Keratinocyte (primary cell): Measurements from ENCODE around the gene NRROS. TPM values are rescaled to one million over a fixed set of nuclear protein-coding genes. Genes with fewer than 3 reads are reported as not detected.

Source experiments
- DNase-seq: peaks from one replicate; pipeline ENCODE4 v3.0.0-alpha.2; 2011; ENCODE audit warnings: low read depth, missing footprints, low spot score
- FAIRE-seq: peaks from 2 replicates; lab custom pipeline; 2011; peaks lifted over from hg19 to GRCh38; lab: Jason Lieb, UNC
- H2AFZ ChIP-seq: 2 replicates; pipeline ENCODE4 v1.6.0; 2012; ENCODE audit warnings: low read length, control low read depth, inconsistent platforms; ENCODE audit not compliant: control insufficient read depth
- H3K27ac ChIP-seq: 2 replicates; pipeline ENCODE4 v1.5.1; 2011; ENCODE audit warnings: low read length; ENCODE audit not compliant: control insufficient read depth, insufficient read depth
- H3K27me3 ChIP-seq: 3 replicates; pipeline ENCODE4 v1.6.0; 2011; ENCODE audit warnings: low read length; ENCODE audit not compliant: control insufficient read depth, insufficient read depth; ENCODE audit errors: extremely low read depth
- H3K36me3 ChIP-seq, 2 experiments: 2 replicates in 1 of 2; 3 replicates in 1 of 2; pipeline ENCODE4 v1.5.1; 2011; ENCODE audit warnings: low read length in 2 of 2, mild to moderate bottlenecking in 1 of 2; ENCODE audit not compliant: control insufficient read depth in 2 of 2, insufficient read depth in 2 of 2; ENCODE audit errors: extremely low read depth in 1 of 2
- H3K4me1 ChIP-seq: 3 replicates; pipeline ENCODE4 v1.5.1; 2011; ENCODE audit warnings: low read length; ENCODE audit not compliant: control insufficient read depth, insufficient read depth; ENCODE audit errors: extremely low read depth
- H3K4me2 ChIP-seq: 3 replicates; pipeline ENCODE4 v1.6.0; 2011; ENCODE audit warnings: low read depth, low read length; ENCODE audit not compliant: control insufficient read depth, insufficient read depth; ENCODE audit errors: extremely low read depth
- H3K4me3 ChIP-seq, 3 experiments: fragments of 200-600 bp in 1 of 3; sonication (generic) in 1 of 3; 2 replicates in 2 of 3; 3 replicates in 1 of 3; pipeline ENCODE4 v1.5.1; 2011 to 2016; ENCODE audit warnings: low read length in 3 of 3, mild to moderate bottlenecking in 3 of 3, control low read depth in 2 of 3, inconsistent platforms in 1 of 3, low read depth in 1 of 3, mixed read lengths in 1 of 3, mixed run types in 1 of 3, moderate library complexity in 1 of 3; ENCODE audit not compliant: control insufficient read depth in 2 of 3, insufficient read depth in 2 of 3; ENCODE audit errors: extremely low read depth in 1 of 3
- H3K79me2 ChIP-seq: 2 replicates; pipeline ENCODE4 v1.6.0; 2012; ENCODE audit warnings: low read length; ENCODE audit not compliant: control insufficient read depth, insufficient read depth
- H3K9ac ChIP-seq: 3 replicates; pipeline ENCODE4 v1.6.0; 2011; ENCODE audit warnings: low read length; ENCODE audit not compliant: control insufficient read depth, insufficient read depth; ENCODE audit errors: extremely low read depth
- H3K9me1 ChIP-seq: 3 replicates; pipeline ENCODE4 v1.6.0; 2011; ENCODE audit warnings: low read length; ENCODE audit not compliant: control insufficient read depth, insufficient read depth; ENCODE audit errors: extremely low read depth
- H3K9me3 ChIP-seq: 2 replicates; pipeline ENCODE4 v1.5.1; 2012; ENCODE audit warnings: low read depth, low read length; ENCODE audit not compliant: control insufficient read depth
- H4K20me1 ChIP-seq: 3 replicates; pipeline ENCODE4 v1.6.0; 2011; ENCODE audit warnings: low read length; ENCODE audit not compliant: control insufficient read depth, insufficient read depth; ENCODE audit errors: extremely low read depth
- CTCF ChIP-seq, 3 experiments: IDR thresholded peaks in 1 of 3; conservative IDR thresholded peaks in 1 of 3; optimal IDR thresholded peaks in 1 of 3; 2 replicates in 2 of 3; 3 replicates in 1 of 3; pipeline versions ENCODE3 to v1.5.1; 2011; ENCODE audit warnings: low read length in 3 of 3, mild to moderate bottlenecking in 3 of 3, moderate library complexity in 2 of 3, control low read depth in 1 of 3, inconsistent platforms in 1 of 3; ENCODE audit not compliant: insufficient read depth in 2 of 3; ENCODE audit errors: extremely low read depth in 1 of 3
- EZH2 ChIP-seq: IDR thresholded peaks from one replicate; pipeline ENCODE4 v1.6.1; 2012; ENCODE audit warnings: inconsistent platforms, mild to moderate bottlenecking, low read length, moderate library complexity
- dilution Hi-C: fragments of 300-500 bp; cut with MboI; formaldehyde crosslinking; loops from one replicate; pipeline ENCODE4 v1.7.0; 2020; ENCODE audit warnings: low sequenced_read_pairs; ENCODE audit not compliant: extremely low pct_ligation_motif_present
- polyA plus RNA-seq, 5 experiments: library from polyadenylated mRNA; depleted of rRNA in 3 of 5; stranded (reverse) in 3 of 5; stranded (forward) in 1 of 5; unstranded in 1 of 5; fragments of >200 nt; gene quantifications; 1 replicate in 1 of 5; 2 replicates in 3 of 5; 3 replicates in 1 of 5; pipeline versions ENCODE4 v1.2.1 to v1.2.3, GENCODE V29; 2011 to 2012; ENCODE audit warnings: missing spikeins in 2 of 5, low read depth in 1 of 5, low replicate concordance in 1 of 5

The NRROS gene
- polyA plus RNA-seq, 1 donor (not counting 4 experiments of a cell fraction or from before 2014, with no cell fraction given): 0.03 TPM

DNA sequence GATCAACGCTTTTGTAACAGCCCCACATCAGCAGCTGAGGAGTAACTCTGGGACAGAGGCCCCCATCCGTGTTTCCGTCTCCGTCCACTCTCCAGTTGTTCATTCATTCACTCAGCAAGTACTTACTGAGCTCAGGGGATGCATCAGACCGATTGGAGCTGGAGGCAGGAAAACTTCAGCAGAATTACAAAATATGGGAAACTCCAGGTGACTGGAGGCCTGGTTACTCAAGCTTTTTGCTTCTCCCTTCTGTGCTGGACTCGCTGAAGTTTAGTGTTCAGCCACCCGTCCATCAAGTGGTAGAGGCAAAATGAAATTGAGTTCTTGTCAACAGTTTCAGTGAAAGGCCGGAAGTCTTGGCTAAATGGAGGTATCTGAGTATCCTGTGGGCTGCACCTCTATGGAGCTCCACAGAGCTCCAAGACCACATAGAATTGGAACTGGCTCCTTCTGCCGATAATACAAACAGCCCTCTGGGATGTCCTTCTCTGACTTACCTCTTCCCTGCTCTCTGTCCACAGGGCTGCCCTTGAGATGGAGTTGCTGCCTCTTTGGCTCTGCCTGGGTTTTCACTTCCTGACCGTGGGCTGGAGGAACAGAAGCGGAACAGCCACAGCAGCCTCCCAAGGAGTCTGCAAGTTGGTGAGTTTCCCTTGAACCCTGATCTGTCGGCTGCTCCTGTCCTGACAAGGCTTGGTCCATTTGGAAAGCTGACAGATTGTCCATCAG is 14.7 kb downstream of the NRROS start:
- Histone ChIP-seq H3K4me3 (no peak overlapping the region), H3K79me2 (no peaks in the 10 kb centered on the region), H3K9me1 (no peaks in the 10 kb centered on the region), H2AFZ (no peak overlapping the region), H3K4me1 (peaks cover 8% of the 10 kb centered on the region), H4K20me1 (no peaks in the 10 kb centered on the region), H3K36me3 (no peaks in the 10 kb centered on the region), H3K27me3 (no peaks in the 10 kb centered on the region), H3K9me3 (no peaks in the 10 kb centered on the region), H3K4me2 (no peak overlapping the region), H3K27ac (no peak overlapping the region), H3K9ac (no peak overlapping the region)
- no peak for TF ChIP-seq EZH2
- no peak for TF ChIP-seq CTCF (optimal IDR thresholded peaks at IDR 0.05 in 1 of 3, IDR thresholded peaks at IDR 0.05 in 1 of 3, conservative IDR thresholded peaks at IDR 0.05 in 1 of 3; ENCODE audit: extremely low read depth in 1 of 3, insufficient read depth in 2 of 3, low read length in 3 of 3)
- dilution Hi-C loops: no loop called here
- no peak for DNase-seq
- FAIRE-seq: no peak

GRCh38 chr3:196654735-196655090 is 15.2 kb downstream of the NRROS start:
- Histone ChIP-seq H2AFZ (no peak overlapping the region), H3K36me3 (no peaks in the 10 kb centered on the region), H3K79me2 (no peaks in the 10 kb centered on the region), H3K27me3 (no peaks in the 10 kb centered on the region), H3K27ac (no peak overlapping the region), H3K4me2 (no peak overlapping the region), H3K4me3 (no peak overlapping the region), H3K9ac (no peak overlapping the region), H4K20me1 (no peaks in the 10 kb centered on the region), H3K4me1 (peaks cover 8% of the 10 kb centered on the region), H3K9me3 (no peaks in the 10 kb centered on the region), H3K9me1 (no peaks in the 10 kb centered on the region)
- FAIRE-seq (no peak), DNase-seq (no peak)
- dilution Hi-C loops: no loop called here
- TF ChIP-seq EZH2 (no peak), CTCF (optimal IDR thresholded peaks at IDR 0.05 in 1 of 3, IDR thresholded peaks at IDR 0.05 in 1 of 3, conservative IDR thresholded peaks at IDR 0.05 in 1 of 3; ENCODE audit: extremely low read depth in 1 of 3, insufficient read depth in 2 of 3, low read length in 3 of 3) (no peak)
